ENCODE data around the gene TARS3.

TARS3 gene

DNA sequence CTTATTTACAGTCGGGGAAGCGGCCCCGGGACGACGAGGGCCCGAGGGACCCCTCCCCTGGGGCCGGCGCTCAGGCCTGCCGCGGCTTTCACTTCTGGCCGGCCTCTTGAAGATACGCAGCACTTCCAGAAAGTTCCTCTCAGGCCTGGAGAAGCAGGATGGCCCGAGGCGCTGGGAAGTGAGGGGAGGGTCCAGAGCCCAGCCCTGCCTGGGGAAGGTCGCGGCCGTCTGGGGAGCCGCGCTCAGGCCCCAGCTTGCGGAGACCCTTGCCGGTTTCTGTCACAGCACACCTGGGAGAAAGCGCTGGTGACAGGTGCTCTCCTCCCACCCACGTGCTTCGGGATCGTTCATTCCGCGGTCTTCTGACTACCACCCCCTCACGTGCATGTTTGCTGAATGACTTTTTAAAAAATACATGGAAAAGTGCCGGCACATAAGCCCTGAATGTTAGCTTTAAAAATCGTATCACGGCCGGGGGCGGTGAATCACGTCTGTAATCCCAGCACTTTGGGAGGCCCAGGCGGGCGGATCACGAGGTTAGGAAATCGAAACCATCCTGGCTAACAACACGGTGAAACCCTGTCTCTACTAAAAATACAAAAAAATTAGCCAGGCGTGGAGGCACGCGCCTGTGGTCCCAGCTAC lies 71.4 kb downstream of the TARS3 start:
- H3K4me3 ChIP-seq (ENCODE audit: severe bottlenecking) = peak overlapping the region; percentile 90
- H3K27ac ChIP-seq (ENCODE audit: poor library complexity, severe bottlenecking) = peak overlapping the region; percentile 78
- DNase-seq (ENCODE audit: low spot score) = no peak
- ATAC-seq (ENCODE audit: low read depth) = peak; percentile 36
- TF ChIP-seq, protein P1, sequence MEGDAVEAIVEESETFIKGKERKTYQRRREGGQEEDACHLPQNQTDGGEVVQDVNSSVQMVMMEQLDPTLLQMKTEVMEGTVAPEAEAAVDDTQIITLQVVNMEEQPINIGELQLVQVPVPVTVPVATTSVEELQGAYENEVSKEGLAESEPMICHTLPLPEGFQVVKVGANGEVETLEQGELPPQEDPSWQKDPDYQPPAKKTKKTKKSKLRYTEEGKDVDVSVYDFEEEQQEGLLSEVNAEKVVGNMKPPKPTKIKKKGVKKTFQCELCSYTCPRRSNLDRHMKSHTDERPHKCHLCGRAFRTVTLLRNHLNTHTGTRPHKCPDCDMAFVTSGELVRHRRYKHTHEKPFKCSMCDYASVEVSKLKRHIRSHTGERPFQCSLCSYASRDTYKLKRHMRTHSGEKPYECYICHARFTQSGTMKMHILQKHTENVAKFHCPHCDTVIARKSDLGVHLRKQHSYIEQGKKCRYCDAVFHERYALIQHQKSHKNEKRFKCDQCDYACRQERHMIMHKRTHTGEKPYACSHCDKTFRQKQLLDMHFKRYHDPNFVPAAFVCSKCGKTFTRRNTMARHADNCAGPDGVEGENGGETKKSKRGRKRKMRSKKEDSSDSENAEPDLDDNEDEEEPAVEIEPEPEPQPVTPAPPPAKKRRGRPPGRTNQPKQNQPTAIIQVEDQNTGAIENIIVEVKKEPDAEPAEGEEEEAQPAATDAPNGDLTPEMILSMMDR (IDR thresholded peaks at IDR 0.05; ENCODE audit: poor library complexity, severe bottlenecking) = no peak
- peaks cover 13% of the 10 kb centered on the region for H3K4me1 ChIP-seq (ENCODE audit: insufficient read depth, poor library complexity, severe bottlenecking)
- no peaks in the 10 kb centered on the region for H3K9me3 ChIP-seq (ENCODE audit: severe bottlenecking)
- H3K36me3 ChIP-seq (ENCODE audit: low read depth) = peaks cover 28% of the 10 kb centered on the region
- no peaks in the 10 kb centered on the region for H3K27me3 ChIP-seq (ENCODE audit: insufficient read depth, poor library complexity, severe bottlenecking)

DNA sequence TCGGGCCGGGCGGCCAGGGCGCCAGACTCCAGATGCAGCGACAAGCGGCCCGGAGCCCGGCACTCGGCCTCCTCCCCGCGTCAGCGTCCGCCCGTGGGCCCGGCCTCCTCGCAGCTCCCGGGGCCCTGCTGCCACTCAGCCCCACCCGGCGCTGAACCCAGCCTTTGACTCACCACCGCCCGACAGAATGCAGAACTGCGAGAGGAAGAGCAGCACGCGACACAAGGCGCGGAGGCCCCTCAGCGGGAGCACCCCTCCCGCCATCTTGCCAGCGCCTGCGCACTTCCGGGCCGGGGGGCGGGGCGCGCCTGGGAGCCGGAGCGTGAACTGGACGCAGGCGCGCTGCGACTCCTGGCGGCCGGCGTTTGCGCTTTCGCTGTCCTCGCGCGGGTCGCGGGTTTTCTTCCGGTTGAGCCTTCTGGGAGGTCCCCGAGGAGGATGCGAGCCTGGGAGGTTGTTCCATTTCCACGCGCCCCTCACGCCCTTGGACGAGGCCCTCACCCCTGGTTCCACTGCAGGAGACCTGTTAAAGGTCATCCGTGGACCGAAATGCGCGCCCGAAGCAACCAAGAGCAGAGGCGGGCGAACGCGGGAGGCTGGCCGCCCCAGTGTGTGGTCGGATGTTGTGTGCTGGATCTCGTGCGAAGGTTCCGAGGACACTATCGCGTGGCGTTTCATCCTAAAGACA lies 72.0 kb downstream of the TARS3 start, which contains the start of gene TM2D3:
TSS of gene TM2D3 (minus strand) at position 284 of the 688 bp plus-strand sequence. CDS start at position 264, 20 bp downstream.
- DNase-seq (ENCODE audit: low spot score) = peak; percentile 94
- peaks cover 35% of the 10 kb centered on the region for H3K36me3 ChIP-seq (ENCODE audit: low read depth)
- peaks cover 13% of the 10 kb centered on the region for H3K4me1 ChIP-seq (ENCODE audit: insufficient read depth, poor library complexity, severe bottlenecking)
- TF ChIP-seq, protein P1 (IDR thresholded peaks at IDR 0.05; ENCODE audit: poor library complexity, severe bottlenecking) = peak; percentile 96
- H3K9me3 ChIP-seq (ENCODE audit: severe bottlenecking) = no peaks in the 10 kb centered on the region
- peak within 1 kb of the TSS; percentile 90 for H3K4me3 ChIP-seq (ENCODE audit: severe bottlenecking)
- H3K27me3 ChIP-seq (ENCODE audit: insufficient read depth, poor library complexity, severe bottlenecking) = no peaks in the 10 kb centered on the region
- H3K27ac ChIP-seq (ENCODE audit: poor library complexity, severe bottlenecking) = peak within 1 kb of the TSS; percentile 78
- ATAC-seq (ENCODE audit: low read depth) = peak; percentile 85

DNA sequence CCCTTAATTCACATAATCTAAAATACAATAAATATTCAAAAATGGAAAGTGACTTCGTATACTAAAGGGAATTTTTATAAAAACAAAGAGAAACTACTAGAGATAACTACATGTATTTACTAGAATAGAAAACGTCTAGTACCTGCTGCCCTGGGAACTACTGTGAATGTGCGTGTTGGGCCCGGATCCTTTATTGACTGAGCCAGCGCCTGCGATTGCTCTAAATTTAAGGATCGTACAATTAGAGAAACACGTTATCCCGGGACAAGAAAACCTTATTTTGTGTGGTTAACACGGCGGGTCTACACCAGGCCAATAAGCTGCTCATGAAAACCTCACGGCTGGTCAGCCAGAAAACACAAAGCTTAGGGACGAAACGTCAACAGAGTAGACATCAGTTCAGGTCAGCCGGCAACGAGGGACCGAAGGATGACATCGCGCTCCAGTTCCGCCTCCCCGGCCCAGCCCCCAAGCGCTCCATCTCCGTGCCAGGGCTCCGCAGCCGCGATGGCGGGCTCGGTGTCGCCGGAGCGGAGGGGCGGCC lies 72.6 kb downstream of the TARS3 start:
- no peak for DNase-seq (ENCODE audit: low spot score)
- peak; percentile 48 for ATAC-seq (ENCODE audit: low read depth)
- TF ChIP-seq, protein P1 (IDR thresholded peaks at IDR 0.05; ENCODE audit: poor library complexity, severe bottlenecking) = no peak

DNA sequence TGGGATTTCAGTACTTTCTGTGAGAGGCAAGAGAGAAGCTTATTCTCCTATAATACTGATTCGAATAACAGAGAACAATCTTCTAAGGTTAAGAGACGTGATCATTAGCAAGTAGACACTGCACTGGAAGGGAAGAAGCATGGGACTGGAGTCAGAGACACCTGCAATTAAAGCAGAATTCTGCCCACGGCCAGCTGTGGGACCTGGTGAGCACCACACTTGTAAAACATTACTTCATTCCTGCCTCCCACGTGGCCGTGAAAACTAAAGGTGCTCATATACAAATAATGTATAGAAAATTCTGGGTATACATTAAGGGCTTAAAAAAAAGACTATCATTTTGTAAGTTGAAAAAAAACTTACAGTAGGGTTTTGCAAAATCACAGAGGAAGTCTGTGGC lies 74.1 kb downstream of the TARS3 start:
- DNase-seq (ENCODE audit: low spot score) = no peak
- Histone ChIP-seq H3K4me1 (ENCODE audit: insufficient read depth, poor library complexity, severe bottlenecking) (peaks cover 13% of the 10 kb centered on the region), H3K27ac (ENCODE audit: poor library complexity, severe bottlenecking) (no peak overlapping the region), H3K27me3 (ENCODE audit: insufficient read depth, poor library complexity, severe bottlenecking) (no peaks in the 10 kb centered on the region), H3K4me3 (ENCODE audit: severe bottlenecking) (no peak overlapping the region), H3K9me3 (ENCODE audit: severe bottlenecking) (no peaks in the 10 kb centered on the region), H3K36me3 (ENCODE audit: low read depth) (peaks cover 56% of the 10 kb centered on the region)
- TF ChIP-seq, protein P1 (IDR thresholded peaks at IDR 0.05; ENCODE audit: poor library complexity, severe bottlenecking) = no peak
- ATAC-seq (ENCODE audit: low read depth) = no peak

More for the DNA sequence above, 72.6 kb downstream of the TARS3 start:
- no peaks in the 10 kb centered on the region for H3K27me3 ChIP-seq (ENCODE audit: insufficient read depth, poor library complexity, severe bottlenecking)
- H3K27ac ChIP-seq (ENCODE audit: poor library complexity, severe bottlenecking) = peak overlapping the region; percentile 78
- H3K4me1 ChIP-seq (ENCODE audit: insufficient read depth, poor library complexity, severe bottlenecking) = peaks cover 13% of the 10 kb centered on the region
- peaks cover 41% of the 10 kb centered on the region for H3K36me3 ChIP-seq (ENCODE audit: low read depth)
- H3K4me3 ChIP-seq (ENCODE audit: severe bottlenecking) = peak overlapping the region; percentile 90
- no peaks in the 10 kb centered on the region for H3K9me3 ChIP-seq (ENCODE audit: severe bottlenecking)

Measured in RWPE2 (cell line).